Activated CD8-positive, alpha-beta T cell treated with anti-CD3 and anti-CD28 coated beads, Interleukin-2, amount 10 ng/mL, durations not matched to agents 7 days and 5 days (primary cell): Measurements from ENCODE around the gene CDKN2B-AS1. TPM values are rescaled to one million over a fixed set of nuclear protein-coding genes. Genes with fewer than 3 reads are reported as not detected.
A peak's percentile ranks its signal among the peaks of the same experiment; 100 is the strongest.
"Not testable (repeated sequence)": the region's sequence is repeated elsewhere in the genome, so short reads cannot be mapped to it uniquely, and the experiment has no call there.

Experiments
- ATAC-seq: fragments of 150-1000 bp; cut with Tn5 transposase; one replicate; pipeline ENCODE4 v1.10.0; 2021; ENCODE audit warnings: moderate library complexity
- CTCF ChIA-PET: fragments of 350-600 bp; sonication (Branson Sonifier 250); formaldehyde crosslinking; loops from one replicate; lab custom pipeline; 2021; ENCODE audit warnings: antibody characterized with exemption; lab: Charles Lee
- POLR2A ChIA-PET: fragments of 350-600 bp; sonication (Branson Sonifier 250); formaldehyde crosslinking; loops from one replicate; lab custom pipeline; 2021; ENCODE audit warnings: antibody characterized with exemption; lab: Charles Lee
- DNase-seq: peaks from one replicate; pipeline ENCODE4 v3.0.0-alpha.2; 2020
- H3K27ac Mint-ChIP-seq: one replicate; pipeline ENCODE4 v1.8.0; 2021; ENCODE audit warnings: mild to moderate bottlenecking, mixed read lengths
- H3K27me3 Mint-ChIP-seq: one replicate; pipeline ENCODE4 v1.8.0; 2021; ENCODE audit warnings: low read depth, mixed read lengths
- H3K36me3 Mint-ChIP-seq: one replicate; pipeline ENCODE4 v1.8.0; 2021; ENCODE audit warnings: low read depth, mixed read lengths
- H3K4me1 Mint-ChIP-seq: one replicate; pipeline ENCODE4 v1.8.0; 2021; ENCODE audit warnings: low read depth, mixed read lengths
- H3K4me3 Mint-ChIP-seq: one replicate; pipeline ENCODE4 v1.8.0; 2021; ENCODE audit warnings: mild to moderate bottlenecking, mixed read lengths
- H3K9me3 Mint-ChIP-seq: one replicate; pipeline ENCODE4 v1.8.0; 2022; ENCODE audit warnings: mixed read lengths; ENCODE audit not compliant: insufficient read depth
- total RNA-seq, 2 experiments: library from RNA; stranded (reverse); gene quantifications; one replicate each; pipeline ENCODE4 v1.2.3, GENCODE V29; 2021

CDKN2B-AS1 gene
- total RNA-seq, 2 experiments from 2014 or later, result 6.4 to 6.9 TPM

DNA sequence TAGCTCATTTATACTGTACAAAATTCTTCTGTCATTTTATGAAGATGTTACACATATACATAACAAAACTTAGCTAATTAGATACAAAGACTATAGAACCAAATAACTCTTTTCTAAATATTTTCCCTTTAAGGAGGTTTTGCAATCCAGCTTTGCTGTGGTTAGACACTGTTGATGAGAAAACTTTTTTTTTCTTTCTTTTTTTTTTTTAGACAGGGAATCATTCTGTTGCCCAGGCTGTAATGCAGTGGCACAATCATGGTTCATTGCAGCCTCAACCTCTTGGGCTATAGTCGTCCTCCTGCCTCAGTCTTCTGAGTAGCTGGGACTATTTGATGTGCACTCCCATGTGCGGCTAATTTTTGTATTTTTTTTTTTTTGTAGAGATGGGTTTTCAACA is 53.0 kb downstream of the CDKN2B-AS1 start:
- Mint-ChIP-seq H3K36me3 (peaks cover 44% of the 10 kb centered on the region), H3K27me3 (peaks cover 7% of the 10 kb centered on the region), H3K27ac (no peak overlapping the region), H3K4me1 (peaks cover 76% of the 10 kb centered on the region), H3K9me3 (no peaks in the 10 kb centered on the region), H3K4me3 (no peak overlapping the region)
- CTCF ChIA-PET, result interaction anchor here (0.8 to 10.3 kb wide), 5 partner anchors 9 to 196 kb away, joined by 3 to 112 read pairs (median 19); partner anchors contain the start of gene CDKN2B
- POLR2A ChIA-PET, result interaction anchor here (0.6 kb wide), 1 partner anchor 76 kb away, joined by 3 read pairs; no protein-coding TSS in a partner anchor
- no peak for ATAC-seq
- DNase-seq, result no peak

DNA sequence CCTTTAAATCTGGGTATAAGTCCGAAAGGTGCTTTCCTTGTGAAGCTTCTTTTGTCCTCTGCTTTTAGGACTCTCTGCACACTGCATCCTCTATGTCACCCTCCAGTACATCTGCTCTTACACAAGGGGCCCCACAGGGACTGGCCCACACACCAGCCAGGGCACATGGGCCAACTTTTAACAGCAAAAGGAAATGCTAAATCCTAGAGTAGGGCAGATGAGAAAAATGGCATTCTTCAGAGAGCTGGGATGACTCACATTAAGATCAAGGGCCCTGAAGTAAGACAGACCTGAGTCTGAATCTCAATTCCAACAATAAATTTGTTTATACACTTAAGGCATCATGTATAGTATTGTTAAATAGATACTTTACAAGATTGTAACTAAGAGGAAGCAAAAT is 54.8 kb downstream of the CDKN2B-AS1 start:
- no peak overlapping the region for H3K27ac Mint-ChIP-seq
- POLR2A ChIA-PET, result interaction anchor here (0.6 to 1.9 kb wide), 2 partner anchors 31 to 276 kb away, joined by 3 to 5 read pairs; no protein-coding TSS in a partner anchor
- DNase-seq, result no peak

DNA sequence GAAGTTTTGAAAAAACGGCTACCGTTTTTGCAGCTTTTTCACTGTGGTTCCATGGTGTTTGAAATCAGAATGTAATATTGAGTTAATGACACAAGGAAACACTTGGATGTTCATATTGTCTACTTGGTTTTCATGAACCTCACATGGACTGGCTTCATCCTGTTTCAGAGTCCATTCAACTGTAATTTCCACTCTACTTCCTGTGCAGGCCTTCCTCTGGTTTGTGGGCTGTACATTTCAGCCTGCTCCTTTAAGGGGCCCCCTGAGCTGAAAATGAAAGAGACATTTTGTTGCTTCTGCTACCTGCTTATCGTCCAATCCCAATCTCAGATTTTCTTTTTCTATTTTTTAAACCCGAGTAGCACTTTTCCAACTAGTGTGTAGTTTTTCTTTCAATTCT is 56.3 kb downstream of the CDKN2B-AS1 start:
- Mint-ChIP-seq H3K36me3 (peaks cover 56% of the 10 kb centered on the region), H3K4me3 (peak overlapping the region; percentile 69), H3K9me3 (no peaks in the 10 kb centered on the region), H3K27ac (peak overlapping the region; percentile 77), H3K27me3 (peaks cover 5% of the 10 kb centered on the region), H3K4me1 (peaks cover 81% of the 10 kb centered on the region)
- ChIA-PET CTCF (interaction anchor here (0.6 to 10.3 kb wide), 15 partner anchors 13 to 402 kb away, joined by 3 to 112 read pairs (median 5); partner anchors contain the start of gene CDKN2B), POLR2A (interaction anchor here (0.7 to 1.9 kb wide), 3 partner anchors 29 to 704 kb away, joined by 3 to 5 read pairs (median 4); no protein-coding TSS in a partner anchor)
- DNase-seq, result peak; percentile 77
- ATAC-seq, result peak; percentile 82

More for the DNA sequence above, 54.8 kb downstream of the CDKN2B-AS1 start:
- no peak for ATAC-seq
- H3K27me3 Mint-ChIP-seq, result peaks cover 5% of the 10 kb centered on the region
- H3K4me1 Mint-ChIP-seq, result peaks cover 87% of the 10 kb centered on the region
- no peaks in the 10 kb centered on the region for H3K9me3 Mint-ChIP-seq
- CTCF ChIA-PET, result interaction anchor here (0.8 to 10.3 kb wide), 7 partner anchors 11 to 195 kb away, joined by 4 to 112 read pairs (median 16); partner anchors contain the start of gene CDKN2B
- H3K4me3 Mint-ChIP-seq, result no peak overlapping the region
- H3K36me3 Mint-ChIP-seq, result peaks cover 51% of the 10 kb centered on the region

DNA sequence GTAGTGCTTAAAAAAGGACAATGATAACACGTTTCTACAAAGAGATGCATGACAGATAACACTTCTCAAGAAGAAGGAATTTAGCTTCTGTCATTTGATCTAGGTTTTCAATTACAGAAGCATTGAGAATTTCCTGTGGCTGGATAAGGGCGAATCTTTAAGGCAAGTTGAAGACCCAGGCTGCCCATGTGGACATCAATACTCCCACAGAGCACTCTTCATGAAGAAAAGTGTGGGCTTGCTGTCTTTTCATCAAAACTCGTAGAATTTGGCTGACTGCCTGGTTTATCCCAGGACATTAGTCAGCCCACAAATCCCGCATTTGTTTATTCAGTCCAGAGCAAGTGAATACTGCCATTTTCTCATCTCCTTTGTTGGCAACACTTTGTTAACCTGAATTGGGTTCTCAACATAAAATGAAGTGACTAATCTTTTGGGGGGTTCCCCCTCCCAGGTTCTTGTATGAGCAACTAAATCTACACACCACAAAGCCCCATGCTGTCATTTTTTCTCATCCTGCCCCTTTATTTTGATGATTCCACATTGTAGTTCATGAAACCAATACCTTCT is 57.9 kb downstream of the CDKN2B-AS1 start:
- H3K36me3 Mint-ChIP-seq, result peaks cover 63% of the 10 kb centered on the region

DNA sequence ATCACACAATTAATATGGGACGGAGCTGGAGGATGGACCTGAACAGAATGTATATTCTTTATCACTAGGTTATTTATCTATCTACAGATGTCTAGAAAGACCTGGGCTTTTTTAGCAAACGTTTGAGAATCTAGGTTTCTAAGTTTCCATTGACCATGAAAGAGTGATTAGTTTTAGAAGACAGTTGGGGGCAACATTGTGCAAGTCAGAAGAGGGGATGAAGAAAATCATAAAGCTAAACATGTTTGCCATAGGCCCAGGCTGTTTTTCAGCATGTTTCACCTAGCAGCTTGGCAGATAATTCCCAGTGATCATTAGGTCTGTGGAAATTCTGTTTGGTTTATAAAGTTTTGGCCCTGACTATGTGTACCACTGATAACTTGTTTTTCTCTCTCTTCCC is 58.6 kb downstream of the CDKN2B-AS1 start:
- Mint-ChIP-seq H3K27me3 (peaks cover 4% of the 10 kb centered on the region), H3K4me1 (peaks cover 71% of the 10 kb centered on the region), H3K4me3 (peak overlapping the region; percentile 20), H3K36me3 (peaks cover 67% of the 10 kb centered on the region), H3K27ac (peak overlapping the region; percentile 77), H3K9me3 (peaks cover 1% of the 10 kb centered on the region)
- DNase-seq, result no peak
- ATAC-seq, result peak; percentile 19
- ChIA-PET POLR2A (interaction anchor here (0.5 to 0.9 kb wide), 5 partner anchors 8 to 83 kb away, joined by 3 to 4 read pairs (median 3); no protein-coding TSS in a partner anchor), CTCF (interaction anchor here (0.7 to 10.3 kb wide), 19 partner anchors 9 to 399 kb away, joined by 3 to 112 read pairs (median 7); no protein-coding TSS in a partner anchor)

More for the DNA sequence above, 57.9 kb downstream of the CDKN2B-AS1 start:
- H3K9me3 Mint-ChIP-seq, result no peaks in the 10 kb centered on the region
- ChIA-PET POLR2A (interaction anchor here (0.9 to 1.4 kb wide), 2 partner anchors 13 to 27 kb away, joined by 3 to 4 read pairs; no protein-coding TSS in a partner anchor), CTCF (interaction anchor here (1.0 to 10.3 kb wide), 15 partner anchors 12 to 340 kb away, joined by 3 to 112 read pairs (median 9); no protein-coding TSS in a partner anchor)
- H3K27me3 Mint-ChIP-seq, result peaks cover 5% of the 10 kb centered on the region
- ATAC-seq, result peak; percentile 72
- peak overlapping the region; percentile 9 for H3K4me3 Mint-ChIP-seq
- peak; percentile 65 for DNase-seq
- peaks cover 75% of the 10 kb centered on the region for H3K4me1 Mint-ChIP-seq
- peak overlapping the region; percentile 77 for H3K27ac Mint-ChIP-seq

DNA sequence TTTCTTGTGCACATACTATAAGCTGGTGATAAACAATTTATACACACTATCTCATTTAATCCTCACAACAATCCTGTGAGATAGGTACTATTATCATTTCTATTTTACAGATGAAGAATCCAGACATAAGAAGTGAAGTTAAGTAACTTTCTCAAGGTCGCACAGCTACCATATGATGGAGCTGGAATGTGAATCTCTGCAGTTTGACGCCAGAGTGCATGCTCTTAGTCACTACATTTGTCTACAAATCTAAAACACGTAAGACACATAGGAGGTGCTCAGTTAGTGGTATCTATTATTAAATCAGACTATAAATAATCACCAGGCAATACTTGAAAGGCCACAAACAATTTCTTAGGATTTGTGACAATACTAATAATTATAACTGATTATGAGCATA is 59.5 kb downstream of the CDKN2B-AS1 start:
- Mint-ChIP-seq H3K27ac (no peak overlapping the region), H3K4me3 (no peak overlapping the region), H3K4me1 (peaks cover 65% of the 10 kb centered on the region), H3K27me3 (no peaks in the 10 kb centered on the region), H3K36me3 (peaks cover 68% of the 10 kb centered on the region), H3K9me3 (peaks cover 10% of the 10 kb centered on the region)
- DNase-seq, result no peak
- ATAC-seq, result no peak
- ChIA-PET CTCF (interaction anchor here (0.7 to 10.3 kb wide), 16 partner anchors 8 to 398 kb away, joined by 3 to 112 read pairs (median 8); no protein-coding TSS in a partner anchor), POLR2A (interaction anchor here (0.7 to 0.8 kb wide), 2 partner anchors 9 to 26 kb away, joined by 3 to 4 read pairs; no protein-coding TSS in a partner anchor)

DNA sequence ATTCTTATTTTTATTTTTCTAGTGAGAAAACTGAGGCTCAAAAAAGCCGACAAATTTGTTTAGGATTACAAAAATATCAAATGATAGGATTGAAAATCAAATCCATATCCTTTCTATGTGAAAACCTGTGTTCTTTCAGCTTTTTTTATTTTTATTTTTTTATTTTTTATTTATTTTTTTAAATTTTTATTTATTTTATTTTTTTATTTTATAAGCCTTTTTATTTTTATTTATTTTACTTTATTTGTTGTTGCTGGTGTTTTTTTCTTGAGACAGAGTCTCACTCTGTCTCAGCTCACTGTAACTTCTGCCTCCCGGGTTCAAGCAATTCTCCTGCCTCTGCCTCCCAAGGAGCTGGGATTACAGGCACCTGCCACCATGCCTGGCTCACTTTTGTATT is 59.9 kb downstream of the CDKN2B-AS1 start:
- POLR2A ChIA-PET, result no interaction called here
- Mint-ChIP-seq H3K4me1 (peaks cover 60% of the 10 kb centered on the region), H3K36me3 (peaks cover 68% of the 10 kb centered on the region), H3K9me3 (peaks cover 10% of the 10 kb centered on the region), H3K27ac (no peak overlapping the region), H3K27me3 (no peaks in the 10 kb centered on the region), H3K4me3 (no peak overlapping the region)
- CTCF ChIA-PET, result interaction anchor here (1.0 to 10.3 kb wide), 9 partner anchors 9 to 189 kb away, joined by 3 to 112 read pairs (median 6); no protein-coding TSS in a partner anchor
- no peak for DNase-seq
- ATAC-seq, result no peak

DNA sequence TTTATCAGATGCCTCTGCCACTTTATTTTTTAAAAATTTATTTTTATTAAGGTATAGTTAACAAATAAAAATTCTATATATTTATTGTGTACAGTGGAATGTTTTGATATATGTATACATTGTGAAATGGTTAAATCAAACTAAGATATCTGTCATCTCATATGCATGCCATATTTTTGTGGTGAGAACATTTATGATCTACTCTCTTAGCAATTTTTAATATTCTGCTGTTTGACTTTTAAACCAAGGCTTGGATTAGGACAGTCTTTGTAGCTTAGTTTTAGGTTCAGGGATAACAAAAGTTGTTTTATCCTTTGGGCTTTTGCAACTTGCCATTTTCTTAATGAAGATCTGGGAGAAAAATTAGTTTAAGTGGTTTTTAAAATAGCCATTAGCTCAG is 60.5 kb downstream of the CDKN2B-AS1 start:
- Mint-ChIP-seq H3K4me1 (peaks cover 57% of the 10 kb centered on the region), H3K27ac (no peak overlapping the region), H3K27me3 (no peaks in the 10 kb centered on the region), H3K4me3 (no peak overlapping the region), H3K36me3 (peaks cover 70% of the 10 kb centered on the region), H3K9me3 (peaks cover 10% of the 10 kb centered on the region)
- no peak for DNase-seq
- ATAC-seq, result no peak
- ChIA-PET POLR2A (no interaction called here), CTCF (interaction anchor here (1.0 to 10.3 kb wide), 4 partner anchors 10 to 189 kb away, joined by 3 to 112 read pairs (median 28); no protein-coding TSS in a partner anchor)

DNA sequence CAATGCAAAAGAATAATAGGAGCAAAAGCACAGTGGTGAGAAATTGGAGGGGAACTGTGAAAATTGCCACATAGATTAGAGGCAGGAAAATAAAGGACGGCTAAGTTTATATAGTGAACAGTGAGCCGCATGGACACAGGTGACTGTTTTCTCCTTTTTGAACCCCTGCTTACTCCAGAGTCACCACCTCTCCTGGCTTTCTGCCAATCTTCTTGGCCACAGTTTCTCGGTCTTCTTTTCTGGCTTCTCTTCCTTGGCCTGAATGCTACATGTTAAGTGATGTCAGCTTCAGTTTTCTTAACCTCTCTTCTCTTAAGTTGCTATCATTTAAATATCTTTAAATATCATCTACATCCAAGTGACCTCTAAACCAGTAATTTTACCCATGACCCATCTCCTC is 61.8 kb downstream of the CDKN2B-AS1 start:
- no peak for DNase-seq
- Mint-ChIP-seq H3K9me3 (peaks cover 10% of the 10 kb centered on the region), H3K4me3 (no peak overlapping the region), H3K36me3 (peaks cover 70% of the 10 kb centered on the region), H3K27ac (no peak overlapping the region), H3K27me3 (no peaks in the 10 kb centered on the region), H3K4me1 (peaks cover 50% of the 10 kb centered on the region)
- CTCF ChIA-PET, result interaction anchor here (1.0 to 2.3 kb wide), 3 partner anchors 10 to 188 kb away, joined by 3 to 9 read pairs (median 4); no protein-coding TSS in a partner anchor
- no peak for ATAC-seq
- POLR2A ChIA-PET, result no interaction called here

DNA sequence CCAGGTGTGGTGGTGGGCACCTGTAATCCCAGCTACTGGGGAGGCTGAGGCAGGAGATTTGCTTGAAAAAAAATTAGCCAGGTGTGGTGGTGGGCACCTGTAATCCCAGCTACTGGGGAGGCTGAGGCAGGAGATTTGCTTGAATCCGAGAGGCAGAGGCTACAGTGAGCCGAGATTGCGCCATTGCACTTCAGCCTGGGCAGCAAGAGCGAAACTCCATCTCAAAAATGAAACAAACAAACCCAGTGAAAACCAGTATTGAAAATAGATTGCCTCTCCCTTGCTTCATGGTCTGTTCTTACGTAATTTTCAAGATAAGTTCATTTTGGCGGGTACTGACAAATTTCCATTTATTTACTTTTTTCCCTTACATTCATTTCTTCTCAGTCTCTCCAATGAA is 63.4 kb downstream of the CDKN2B-AS1 start:
- peaks cover 58% of the 10 kb centered on the region for H3K36me3 Mint-ChIP-seq
- H3K27me3 Mint-ChIP-seq, H3K27ac Mint-ChIP-seq, ATAC-seq, H3K4me3 Mint-ChIP-seq, POLR2A ChIA-PET, H3K9me3 Mint-ChIP-seq, DNase-seq: not testable (repeated sequence)
- H3K4me1 Mint-ChIP-seq, result peaks cover 34% of the 10 kb centered on the region
- CTCF ChIA-PET, result interaction anchor here (2.3 kb wide), 1 partner anchor 8 kb away, joined by 9 read pairs; no protein-coding TSS in a partner anchor

DNA sequence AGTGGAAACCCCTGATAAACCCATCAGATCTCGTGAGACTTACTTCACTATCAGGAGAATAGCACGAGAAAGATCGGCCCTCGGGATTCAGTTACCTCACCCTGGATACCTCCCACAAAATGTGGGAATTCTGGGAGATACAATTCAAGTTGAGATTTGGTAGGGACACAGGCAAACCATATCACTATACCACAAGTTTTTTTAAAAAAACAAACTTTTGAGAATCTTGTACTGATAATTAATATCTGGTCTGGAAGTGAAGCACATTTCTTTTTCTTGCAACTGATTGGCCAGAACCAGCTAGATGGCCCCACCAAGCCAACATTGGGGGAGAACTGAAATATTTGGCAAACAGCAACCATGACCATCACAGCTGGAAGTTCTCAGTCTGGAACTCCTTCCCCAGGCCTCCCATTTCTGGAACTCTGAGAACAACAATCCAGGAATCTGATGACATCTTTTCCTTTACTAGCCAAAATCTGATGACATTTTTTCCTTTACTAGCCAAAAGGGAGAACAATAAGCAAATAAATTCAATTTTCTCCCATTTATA is 66.3 kb downstream of the CDKN2B-AS1 start:
- Mint-ChIP-seq H3K9me3 (peaks cover 10% of the 10 kb centered on the region), H3K36me3 (peaks cover 70% of the 10 kb centered on the region), H3K4me3 (no peak overlapping the region), H3K27ac (no peak overlapping the region), H3K4me1 (peaks cover 41% of the 10 kb centered on the region), H3K27me3 (no peaks in the 10 kb centered on the region)
- POLR2A ChIA-PET, result no interaction called here
- ATAC-seq, result no peak
- CTCF ChIA-PET, result interaction anchor here (2.3 kb wide), 1 partner anchor 7 kb away, joined by 10 read pairs; no protein-coding TSS in a partner anchor
- DNase-seq, result no peak
